ENCODE data around the gene OSER1. TPM values are rescaled to one million over a fixed set of nuclear protein-coding genes. Genes with fewer than 3 reads are reported as not detected.

OSER1 gene
- total and polyA plus RNA-seq, 9 of the 15 experiments (the other 6 are each of a cell fraction or from before 2014, with no cell fraction given), result 15.5 to 57.3 (median 19.9) TPM

- TF ChIP-seq NR0B1 (IDR thresholded peaks at IDR 0.05; ENCODE audit: partially characterized antibody), result no peak
Measured at GRCh38 chr20:44212792-44213191, 2.2 kb upstream of the OSER1 start (continued).

GRCh38 chr20:44211177-44212039 is 837 bp upstream of the OSER1 start:
- Histone ChIP-seq H3K79me2 (ENCODE audit: control insufficient read depth, insufficient read depth, low read length) (peaks cover 41% of the 10 kb centered on the region), H3K4me2 (ENCODE audit: insufficient read depth, low read length) (peak overlapping the region; percentile 88), H3K4me3 (peak overlapping the region; percentile 94), H2AFZ (ENCODE audit: low read depth, low read length) (peak overlapping the region; percentile 85), H3K4me1 (replicated peaks in 1 of 2; ENCODE audit: control insufficient read depth in 2 of 2, insufficient read depth in 2 of 2, low read length in 2 of 2) (peaks cover 17 to 24% of the 10 kb centered on the region in 2 experiments), H3K27me3 (ENCODE audit: control insufficient read depth in 2 of 2, insufficient read depth in 2 of 2, low read length in 2 of 2) (no peaks in the 10 kb centered on the region), H3K36me3 (ENCODE audit: control insufficient read depth, insufficient read depth, low read length) (peaks cover 2% of the 10 kb centered on the region; the same call in 2 of the 3 replicates), H3K27ac (ENCODE audit: extremely low read depth, low read depth, low read length) (peak overlapping the region; percentile 84), H4K20me1 (replicated peaks; ENCODE audit: control insufficient read depth, insufficient read depth, low read length) (peaks cover 4% of the 10 kb centered on the region; the same call in 1 of the 2 replicates), H3K9me3 (replicated peaks; ENCODE audit: control insufficient read depth, insufficient read depth, low read depth, low read length) (no peaks in the 10 kb centered on the region), H3K9ac (ENCODE audit: insufficient read depth in 1 of 2, low read depth in 2 of 2, low read length in 2 of 2) (peak overlapping the region; percentile 79 to 90), H3K9me1 (ENCODE audit: control insufficient read depth, insufficient read depth, low read length) (no peaks in the 10 kb centered on the region)
- DNase-seq (ENCODE audit: extremely low read depth in 1 of 4, low spot score in 3 of 4) (peak in 1 of 4 experiments; percentile 38), ATAC-seq (peak; percentile 12), FAIRE-seq (peak; percentile 75)
- intact Hi-C loops (cut with micrococcal nuclease) (loop anchor here (2.0 kb wide), 1 partner anchor 249 kb away; no protein-coding TSS in a partner anchor), in situ Hi-C loops (cut with MboI) (loop anchor here (5.0 to 10.0 kb wide), 3 partner anchors 171 to 393 kb away; no protein-coding TSS in a partner anchor)
- CTCF ChIA-PET (ENCODE audit: low intra/inter-chr PET ratio), result interaction anchor here (1.3 kb wide), 1 partner anchor 175 kb away, joined by 5 read pairs; no protein-coding TSS in a partner anchor
- 8% methylated on average over 23 of the region's 24 CpGs for WGBS (ENCODE audit: insufficient coverage, low coverage, missing lambda C conversion rate)
- POLR2A ChIA-PET, result interaction anchor here (0.8 to 0.9 kb wide), 2 partner anchors 79 to 228 kb away, joined by 3 read pairs; no protein-coding TSS in a partner anchor
- TSS peak; percentile 91 for BruUV-seq (replicated peaks)
- no peak for TF ChIP-seq KLF1 (tag; IDR thresholded peaks at IDR 0.05)
- TF ChIP-seq PML (IDR thresholded peaks at IDR 0.05; ENCODE audit: low read length), result peak; percentile 12; the same call in 1 of the 2 replicates
- peak; percentile 68 for TF ChIP-seq PKNOX1 (IDR thresholded peaks at IDR 0.05)
- TF ChIP-seq MEIS2 (IDR thresholded peaks at IDR 0.05; ENCODE audit: partially characterized antibody), result no peak
- no peak for TF ChIP-seq ZNF77 (CRISPR knock-in tag; IDR thresholded peaks at IDR 0.05)
- TF ChIP-seq USF2 (CRISPR knock-in tag; IDR thresholded peaks at IDR 0.05), result no peak
- TF ChIP-seq GATAD2B (IDR thresholded peaks at IDR 0.05; ENCODE audit: borderline replicate concordance), result no peak
- no peak for TF ChIP-seq OTX1 (CRISPR knock-in tag; IDR thresholded peaks at IDR 0.05)
- TF ChIP-seq TCF7L2 (IDR thresholded peaks at IDR 0.05; ENCODE audit: low read depth, low read length), result no peak
- TF ChIP-seq TAF9B (IDR thresholded peaks at IDR 0.05; ENCODE audit: partially characterized antibody), result peak; percentile 29
- no peak for TF ChIP-seq RHOXF2B (CRISPR knock-in tag; conservative IDR thresholded peaks at IDR 0.05)
- peak; percentile 36; the same call in 1 of the 2 replicates for TF ChIP-seq DPF2 (IDR thresholded peaks at IDR 0.05)
- TF ChIP-seq ZBTB1 (CRISPR knock-in tag; IDR thresholded peaks at IDR 0.05; ENCODE audit: borderline replicate concordance, low read depth), result no peak
- TF ChIP-seq FOXP1 (CRISPR knock-in tag; IDR thresholded peaks at IDR 0.05), result no peak
- no peak for TF ChIP-seq CBX2 (IDR thresholded peaks at IDR 0.05; ENCODE audit: insufficient read depth, low read length, poor library complexity, severe bottlenecking)
- no peak for TF ChIP-seq CBFA2T3 (IDR thresholded peaks at IDR 0.05)
